Measurements from ENCODE around the gene LSAMP.

The LSAMP gene

DNA sequence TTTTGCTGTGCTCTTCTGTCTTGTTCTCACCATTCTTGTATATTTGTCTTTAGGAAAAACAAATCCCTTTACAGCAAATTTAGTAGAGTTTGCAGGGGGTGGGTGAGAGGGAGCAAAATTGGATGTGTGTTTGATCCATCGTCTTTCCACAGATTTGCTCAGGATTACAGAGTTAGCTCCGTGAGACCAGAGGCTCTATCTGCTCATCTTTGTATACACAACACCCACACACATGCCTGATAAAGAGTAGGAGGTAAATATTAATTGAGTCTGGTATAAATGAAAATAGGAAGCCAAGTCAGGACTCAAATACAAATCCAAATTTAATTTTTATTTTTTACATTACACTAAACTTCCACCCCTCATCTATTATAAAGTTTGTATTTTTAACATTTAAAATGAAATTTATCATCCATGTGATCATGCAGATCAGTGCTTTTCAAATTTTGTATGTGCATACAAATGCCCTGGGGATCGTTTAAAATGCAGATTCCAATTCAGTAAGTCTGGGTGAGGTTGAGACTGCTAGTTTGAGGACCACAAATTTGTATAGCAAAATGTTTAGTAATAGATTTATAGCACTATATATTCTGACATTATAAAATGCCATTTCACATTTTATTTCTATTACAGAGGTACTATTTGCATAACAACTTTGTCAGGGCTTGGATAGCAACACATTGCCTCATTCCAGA lies 326.7 kb downstream of the LSAMP start:
- H3K36me3 ChIP-seq (ENCODE audit: low read depth): no peaks in the 10 kb centered on the region
- no peaks in the 10 kb centered on the region for H3K4me1 ChIP-seq (ENCODE audit: insufficient read depth, poor library complexity, severe bottlenecking)
- H3K9me3 ChIP-seq (ENCODE audit: severe bottlenecking): no peaks in the 10 kb centered on the region
- no peak overlapping the region for H3K27ac ChIP-seq (ENCODE audit: poor library complexity, severe bottlenecking)
- no peaks in the 10 kb centered on the region for H3K27me3 ChIP-seq (ENCODE audit: insufficient read depth, poor library complexity, severe bottlenecking)
- no peak overlapping the region for H3K4me3 ChIP-seq (ENCODE audit: severe bottlenecking)
- no peak for ATAC-seq (ENCODE audit: low read depth)
- DNase-seq (ENCODE audit: low spot score): no peak
- TF ChIP-seq, protein P1, sequence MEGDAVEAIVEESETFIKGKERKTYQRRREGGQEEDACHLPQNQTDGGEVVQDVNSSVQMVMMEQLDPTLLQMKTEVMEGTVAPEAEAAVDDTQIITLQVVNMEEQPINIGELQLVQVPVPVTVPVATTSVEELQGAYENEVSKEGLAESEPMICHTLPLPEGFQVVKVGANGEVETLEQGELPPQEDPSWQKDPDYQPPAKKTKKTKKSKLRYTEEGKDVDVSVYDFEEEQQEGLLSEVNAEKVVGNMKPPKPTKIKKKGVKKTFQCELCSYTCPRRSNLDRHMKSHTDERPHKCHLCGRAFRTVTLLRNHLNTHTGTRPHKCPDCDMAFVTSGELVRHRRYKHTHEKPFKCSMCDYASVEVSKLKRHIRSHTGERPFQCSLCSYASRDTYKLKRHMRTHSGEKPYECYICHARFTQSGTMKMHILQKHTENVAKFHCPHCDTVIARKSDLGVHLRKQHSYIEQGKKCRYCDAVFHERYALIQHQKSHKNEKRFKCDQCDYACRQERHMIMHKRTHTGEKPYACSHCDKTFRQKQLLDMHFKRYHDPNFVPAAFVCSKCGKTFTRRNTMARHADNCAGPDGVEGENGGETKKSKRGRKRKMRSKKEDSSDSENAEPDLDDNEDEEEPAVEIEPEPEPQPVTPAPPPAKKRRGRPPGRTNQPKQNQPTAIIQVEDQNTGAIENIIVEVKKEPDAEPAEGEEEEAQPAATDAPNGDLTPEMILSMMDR (IDR thresholded peaks at IDR 0.05; ENCODE audit: poor library complexity, severe bottlenecking): no peak

DNA sequence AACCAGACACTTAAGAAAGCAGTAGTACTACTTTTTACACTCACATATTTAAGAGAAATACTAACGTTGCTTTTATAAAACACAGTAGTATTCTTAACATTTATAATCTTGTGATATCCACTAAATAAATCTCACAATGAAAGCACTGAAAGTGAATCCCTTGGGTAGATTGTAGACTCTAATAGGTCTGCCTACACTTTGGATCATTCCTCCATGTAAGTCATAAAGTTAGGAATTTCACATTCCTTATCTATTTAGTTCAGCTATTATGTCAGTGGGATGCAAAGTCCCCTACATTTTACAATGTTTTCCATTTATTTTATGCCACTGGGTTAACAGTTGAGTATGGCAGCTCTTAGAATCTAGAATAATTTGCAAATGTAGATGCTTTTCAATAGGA lies 330.7 kb downstream of the LSAMP start:
- no peaks in the 10 kb centered on the region for H3K4me1 ChIP-seq (ENCODE audit: insufficient read depth, poor library complexity, severe bottlenecking)
- no peak overlapping the region for H3K4me3 ChIP-seq (ENCODE audit: severe bottlenecking)
- DNase-seq (ENCODE audit: low spot score) (no peak), ATAC-seq (ENCODE audit: low read depth) (no peak)
- H3K27ac ChIP-seq (ENCODE audit: poor library complexity, severe bottlenecking): no peak overlapping the region
- H3K27me3 ChIP-seq (ENCODE audit: insufficient read depth, poor library complexity, severe bottlenecking): no peaks in the 10 kb centered on the region
- H3K9me3 ChIP-seq (ENCODE audit: severe bottlenecking): no peaks in the 10 kb centered on the region
- TF ChIP-seq, protein P1 (IDR thresholded peaks at IDR 0.05; ENCODE audit: poor library complexity, severe bottlenecking): no peak
- H3K36me3 ChIP-seq (ENCODE audit: low read depth): no peaks in the 10 kb centered on the region

DNA sequence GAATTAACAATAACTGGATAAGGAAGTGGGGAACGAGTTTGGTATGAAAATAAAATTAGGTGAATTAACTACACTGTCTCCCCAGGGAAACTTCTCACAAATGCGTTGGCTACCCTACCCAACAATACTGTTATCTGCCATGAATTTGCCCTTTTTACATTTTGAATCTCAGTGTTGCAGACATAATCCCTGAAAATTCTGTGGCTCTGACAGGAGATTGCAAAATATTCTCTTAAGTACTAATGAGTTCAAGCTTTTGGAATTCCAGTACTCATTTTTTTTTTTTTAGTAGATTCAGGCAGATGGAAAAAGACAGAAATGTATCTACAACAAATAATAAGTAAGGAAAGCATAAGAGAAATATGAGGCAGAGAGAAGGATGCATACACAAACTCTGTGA lies 332.6 kb downstream of the LSAMP start:
- DNase-seq (ENCODE audit: low spot score): no peak

DNA sequence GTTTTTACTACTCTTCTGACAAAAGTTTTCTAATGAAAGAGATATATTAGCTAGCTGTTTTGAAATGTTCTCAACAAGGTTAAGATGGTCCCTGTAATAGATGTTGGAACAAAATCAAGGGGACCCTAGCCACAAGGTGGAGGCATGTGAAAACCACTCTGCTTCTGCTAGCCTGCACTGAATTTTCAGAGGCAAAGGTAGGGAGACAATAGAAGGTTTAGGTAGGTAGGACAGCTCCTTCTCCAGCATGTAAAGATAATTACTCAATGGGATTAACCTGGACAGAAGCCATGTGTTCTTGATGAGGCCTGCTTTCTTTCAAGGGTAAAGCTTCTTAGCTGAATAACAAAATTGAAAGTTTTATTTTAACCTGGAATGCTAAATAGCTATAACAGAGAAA lies 333.5 kb downstream of the LSAMP start:
- Histone ChIP-seq H3K27me3 (ENCODE audit: insufficient read depth, poor library complexity, severe bottlenecking) (no peaks in the 10 kb centered on the region), H3K27ac (ENCODE audit: poor library complexity, severe bottlenecking) (no peak overlapping the region)

More for the DNA sequence above, 332.6 kb downstream of the LSAMP start:
- ATAC-seq (ENCODE audit: low read depth): no peak
- H3K4me3 ChIP-seq (ENCODE audit: severe bottlenecking): no peak overlapping the region
- H3K27ac ChIP-seq (ENCODE audit: poor library complexity, severe bottlenecking): no peak overlapping the region
- no peaks in the 10 kb centered on the region for H3K4me1 ChIP-seq (ENCODE audit: insufficient read depth, poor library complexity, severe bottlenecking)
- no peaks in the 10 kb centered on the region for H3K36me3 ChIP-seq (ENCODE audit: low read depth)
- H3K27me3 ChIP-seq (ENCODE audit: insufficient read depth, poor library complexity, severe bottlenecking): no peaks in the 10 kb centered on the region
- TF ChIP-seq, protein P1 (IDR thresholded peaks at IDR 0.05; ENCODE audit: poor library complexity, severe bottlenecking): no peak
- no peaks in the 10 kb centered on the region for H3K9me3 ChIP-seq (ENCODE audit: severe bottlenecking)

More for the DNA sequence above, 333.5 kb downstream of the LSAMP start:
- TF ChIP-seq, protein P1 (IDR thresholded peaks at IDR 0.05; ENCODE audit: poor library complexity, severe bottlenecking): no peak
- H3K9me3 ChIP-seq (ENCODE audit: severe bottlenecking): no peaks in the 10 kb centered on the region
- H3K4me3 ChIP-seq (ENCODE audit: severe bottlenecking): no peak overlapping the region
- H3K36me3 ChIP-seq (ENCODE audit: low read depth): no peaks in the 10 kb centered on the region
- ATAC-seq (ENCODE audit: low read depth) (no peak), DNase-seq (ENCODE audit: low spot score) (no peak)
- no peaks in the 10 kb centered on the region for H3K4me1 ChIP-seq (ENCODE audit: insufficient read depth, poor library complexity, severe bottlenecking)

Measured in RWPE2 (cell line).